GM12878 (cell line): Measurements from ENCODE around the gene C1orf50. TPM values are rescaled to one million over a fixed set of nuclear protein-coding genes. Genes with fewer than 3 reads are reported as not detected.

ENCODE experiments used
- ATAC-seq: fragments of 200-7000 bp; cut with Tn5 transposase; 3 replicates; pipeline ENCODE4 v1.9.1; 2020; ENCODE audit warnings: mild to moderate bottlenecking, moderate library complexity
- BruUV-seq: library from RNA; stranded (reverse); fragments of 400-500 nt; replicated peaks from 2 replicates; lab custom pipeline; 2021; lab: Mats Ljungman, UMichigan
- CTCF ChIA-PET: fragments of 300-600 bp; sonication (Branson Sonifier 250); formaldehyde crosslinking; extraction: SDS; loops from one replicate; lab custom pipeline; 2021; ENCODE audit warnings: inconsistent platforms; lab: Yijun Ruan, JAX
- POLR2A ChIA-PET: fragments of 350-600 bp; formaldehyde crosslinking; extraction: SDS; loops from one replicate; lab custom pipeline; 2021; ENCODE audit warnings: inconsistent platforms; lab: Charles Lee
- RAD21 ChIA-PET: fragments of 300-600 bp; sonication (Branson Sonifier 250); formaldehyde crosslinking; loops from one replicate; lab custom pipeline; 2023; ENCODE audit warnings: antibody characterized with exemption; ENCODE audit not compliant: unreplicated experiment; lab: Charles Lee
- SMC1A ChIA-PET: fragments of 300-600 bp; sonication (Branson Sonifier 250); formaldehyde crosslinking; loops from one replicate; lab custom pipeline; 2023; ENCODE audit not compliant: unreplicated experiment, uncharacterized antibody; lab: Charles Lee
- DNase-seq: peaks from one replicate; pipeline ENCODE4 v3.0.0-alpha.2; 2011; ENCODE audit warnings: low read depth, low spot score
- FAIRE-seq: peaks from 3 replicates; lab custom pipeline; 2011; peaks lifted over from hg19 to GRCh38; lab: Jason Lieb, UNC
- H2AFZ ChIP-seq: 2 replicates; pipeline ENCODE4 v1.6.0; 2011; ENCODE audit warnings: low read depth, low read length, control low read depth; ENCODE audit not compliant: control insufficient read depth
- H3K27ac ChIP-seq: 2 replicates; pipeline ENCODE4 v1.5.1; 2011; ENCODE audit warnings: control low read depth; ENCODE audit not compliant: control insufficient read depth, insufficient read depth
- H3K27me3 ChIP-seq, 2 experiments: replicated peaks in 1 of 2; 2 replicates each; pipeline versions ENCODE4 v1.6.0 to v1.6.1; 2011; ENCODE audit warnings: low read length in 1 of 2; ENCODE audit not compliant: control insufficient read depth in 2 of 2, insufficient read depth in 2 of 2
- H3K36me3 ChIP-seq, 2 experiments: 2 replicates each; pipeline ENCODE4 v1.5.1; 2011; ENCODE audit warnings: low read length in 1 of 2; ENCODE audit not compliant: control insufficient read depth in 2 of 2, insufficient read depth in 2 of 2
- H3K4me1 ChIP-seq: 2 replicates; pipeline ENCODE4 v1.6.1; 2011; ENCODE audit warnings: mild to moderate bottlenecking, low read length, moderate library complexity, mixed read lengths; ENCODE audit not compliant: control insufficient read depth, insufficient read depth
- H3K4me2 ChIP-seq: 2 replicates; pipeline ENCODE4 v1.6.0; 2011; ENCODE audit warnings: control low read depth; ENCODE audit not compliant: control insufficient read depth, insufficient read depth
- H3K4me3 ChIP-seq: fragments of 200-600 bp; sonication (generic); 2 replicates; pipeline ENCODE4 v1.5.1; 2016
- H3K79me2 ChIP-seq: 2 replicates; pipeline ENCODE4 v1.6.0; 2011; ENCODE audit warnings: low read length; ENCODE audit not compliant: control insufficient read depth, insufficient read depth
- H3K9ac ChIP-seq: 2 replicates; pipeline ENCODE4 v1.8.0; 2011; ENCODE audit warnings: low read length, control low read depth, mixed read lengths; ENCODE audit not compliant: control insufficient read depth, insufficient read depth
- H3K9me3 ChIP-seq: replicated peaks from 3 replicates; pipeline ENCODE4 v1.5.1; 2011; ENCODE audit warnings: mild to moderate bottlenecking, low read length; ENCODE audit not compliant: control insufficient read depth, insufficient read depth
- H4K20me1 ChIP-seq: 2 replicates; pipeline ENCODE4 v1.6.0; 2011; ENCODE audit not compliant: control insufficient read depth, insufficient read depth
- ASH2L ChIP-seq: fragments of 300-600, 200-600 bp; sonication (generic); IDR thresholded peaks from 2 replicates; pipeline ENCODE4 v1.6.1; 2017; ENCODE audit warnings: low read depth, mild to moderate bottlenecking, borderline replicate concordance
- CHD2 ChIP-seq: IDR thresholded peaks from 2 replicates; pipeline ENCODE4 v1.6.1; 2011; ENCODE audit warnings: low read depth, low read length, improper control_type of control experiment, borderline replicate concordance
- NBN ChIP-seq: fragments of 450-650 bp; IDR thresholded peaks from 2 replicates; pipeline ENCODE4 v1.6.1; 2016
- NR2F1 ChIP-seq: fragments of 450-650 bp; conservative IDR thresholded peaks from 2 replicates; pipeline ENCODE4 v1.6.1; 2017; ENCODE audit warnings: mild to moderate bottlenecking
- PRDM15 ChIP-seq: fragments of 450-650 bp; formaldehyde crosslinking; IDR thresholded peaks from 2 replicates; pipeline ENCODE4 v1.4.0; 2020; ENCODE audit warnings: mild to moderate bottlenecking, moderate library complexity
- RELB ChIP-seq: fragments of 450-650 bp; IDR thresholded peaks from 2 replicates; pipeline ENCODE4 v1.6.1; 2017; ENCODE audit warnings: low read depth, mild to moderate bottlenecking, moderate library complexity
- WGBS: methylation state at CpG from one replicate; pipeline ENCODE4 v1.1.6; 2016; ENCODE audit warnings: low lambda C conversion rate; ENCODE audit not compliant: insufficient replicate concordance, insufficient coverage; ENCODE audit errors: missing lambda C conversion rate; 5-methylcytosine and 5-hydroxymethylcytosine counted together
- in situ Hi-C: fragments of 300-500 bp; cut with MboI; formaldehyde crosslinking; loops from 9 replicates; pipeline ENCODE4 v1.14.3; 2018; ENCODE audit warnings: mixed read lengths
- intact Hi-C: fragments of 100-400 bp; cut with micrococcal nuclease; formaldehyde crosslinking; loops from one replicate; pipeline ENCODE4 v1.14.2; 2022; ENCODE audit not compliant: unreplicated experiment
- polyA plus RNA-seq, 11 experiments: library from polyadenylated mRNA; depleted of rRNA in 4 of 11; unstranded in 6 of 11; stranded (reverse) in 5 of 11; fragments of >200 nt; fragmentation: Nextera tagmentation in 4 of 11; fragmentation: Illumina TruSeq in 1 of 11; extraction: Ambion mirVana in 4 of 11; extraction: Trizol in 1 of 11; gene quantifications; 1 replicate in 1 of 11; 2 replicates in 10 of 11; pipeline versions ENCODE4 v1.2.1 to v1.2.3, GENCODE V29; 2011 to 2016; ENCODE audit warnings: inconsistent platforms in 2 of 11, missing spikeins in 2 of 11, low read depth in 1 of 11
- total RNA-seq, 4 experiments: library from RNA; depleted of rRNA in 3 of 4; stranded (reverse); fragments of >200 nt in 3 of 4; fragmentation: Illumina TruSeq in 1 of 4; extraction: Trizol in 1 of 4; gene quantifications; 2 replicates each; pipeline versions ENCODE4 v1.2.1 to v1.2.3, GENCODE V29; 2013 to 2021
- TF ChIP-seq, protein P1 (sequence below), 3 experiments: IDR thresholded peaks in 2 of 3; conservative IDR thresholded peaks in 1 of 3; 2 replicates each; pipeline ENCODE4 v1.5.1; 2011; ENCODE audit warnings: low read depth in 3 of 3, low read length in 3 of 3, mild to moderate bottlenecking in 3 of 3, control low read depth in 2 of 3, moderate library complexity in 2 of 3, inconsistent platforms in 1 of 3, mixed read lengths in 1 of 3; ENCODE audit not compliant: control insufficient read depth in 2 of 3, insufficient read depth in 1 of 3; ENCODE audit errors: extremely low read depth in 1 of 3

C1orf50 gene
- total and polyA plus RNA-seq, 10 of the 15 experiments (the other 5 are each of a cell fraction or from before 2014, with no cell fraction given): 1.2 to 10.7 (median 6.7) TPM

- Histone ChIP-seq H3K27ac (no peak overlapping the region), H3K36me3 (no peaks in the 10 kb centered on the region), H3K4me1 (peaks cover 4% of the 10 kb centered on the region; the same call in 1 of the 2 replicates), H3K27me3 (no peaks in the 10 kb centered on the region), H4K20me1 (no peaks in the 10 kb centered on the region), H3K9me3 (no peaks in the 10 kb centered on the region), H3K4me2 (no peak overlapping the region), H3K79me2 (peaks cover 2% of the 10 kb centered on the region; the same call in 1 of the 2 replicates), H3K9ac (no peak overlapping the region), H2AFZ (no peak overlapping the region)
- WGBS: 33% methylated on average over 1 of the region's 1 CpG
- in situ Hi-C loops (no loop called here), intact Hi-C loops (no loop called here)
- ChIA-PET SMC1A (interaction anchor here (0.6 to 1.7 kb wide), 6 partner anchors 8 to 27 kb away, joined by 3 to 7 read pairs (median 4); partner anchors contain the start of gene ZNF691), CTCF (interaction anchor here (0.6 to 3.5 kb wide), 5 partner anchors 13 to 986 kb away, joined by 3 to 16 read pairs (median 6); partner anchors contain the start of gene ZNF691), RAD21 (interaction anchor here (0.8 to 1.9 kb wide), 3 partner anchors 19 to 92 kb away, joined by 3 to 7 read pairs (median 4); partner anchors contain the start of gene ZNF691), POLR2A (interaction anchor here (0.9 to 1.7 kb wide), 4 partner anchors 13 to 54 kb away, joined by 3 to 8 read pairs (median 6); partner anchors contain the start of genes C1orf50, P3H1 and ZNF691)
- no TSS peak for BruUV-seq
- no peak for ATAC-seq
- no peak for FAIRE-seq
- DNase-seq: no peak
- TF ChIP-seq NBN: no peak
- TF ChIP-seq, all 136 proteins: peak for 0
- no peak overlapping the region for H3K4me3 ChIP-seq
Measured at GRCh38 chr1:42820813-42821212, 53.8 kb downstream of the C1orf50 start.

DNA sequence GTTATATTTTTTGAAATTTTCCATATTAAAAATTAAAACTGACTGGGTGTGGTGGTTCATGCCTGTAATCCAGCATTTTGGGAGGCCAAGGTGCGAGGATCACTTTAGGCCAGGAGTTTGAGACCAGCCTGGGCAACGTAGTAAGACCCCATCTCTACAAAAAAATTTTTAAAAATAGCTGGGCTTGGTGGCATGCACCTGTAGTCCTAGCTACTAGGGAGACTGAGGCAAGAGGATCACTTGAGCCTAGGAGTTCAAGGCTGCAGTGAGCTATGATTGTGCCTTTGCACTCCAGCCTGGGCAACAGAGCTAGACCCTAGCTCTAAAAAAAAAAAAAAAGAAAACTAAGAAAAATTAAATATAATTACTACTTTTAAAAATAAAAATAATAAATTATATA lies 54.6 kb downstream of the C1orf50 start:
- DNase-seq: no peak
- ChIA-PET POLR2A (interaction anchor here (0.6 to 1.7 kb wide), 6 partner anchors 12 to 272 kb away, joined by 3 to 8 read pairs (median 4); partner anchors contain the start of gene ZNF691), SMC1A (interaction anchor here (1.0 kb wide), 3 partner anchors 8 to 26 kb away, joined by 3 to 7 read pairs (median 4); partner anchors contain the start of gene ZNF691), RAD21 (interaction anchor here (1.7 to 1.9 kb wide), 2 partner anchors 25 to 91 kb away, joined by 4 to 7 read pairs; partner anchors contain the start of gene ZNF691), CTCF (interaction anchor here (0.6 to 3.5 kb wide), 6 partner anchors 10 to 987 kb away, joined by 3 to 16 read pairs (median 4); partner anchors contain the start of gene ZNF691)
- in situ Hi-C loops (no loop called here), intact Hi-C loops (no loop called here)
- no peaks in the 10 kb centered on the region for H3K27me3 ChIP-seq
- H3K9ac ChIP-seq: no peak overlapping the region
- no peaks in the 10 kb centered on the region for H3K9me3 ChIP-seq
- BruUV-seq: no TSS peak
- H3K4me1 ChIP-seq: no peaks in the 10 kb centered on the region
- WGBS: 95% methylated on average over 2 of the region's 2 CpGs
- no peak overlapping the region for H3K4me2 ChIP-seq
- H3K36me3 ChIP-seq: no peaks in the 10 kb centered on the region
- no peak overlapping the region for H3K27ac ChIP-seq
- H2AFZ ChIP-seq: no peak overlapping the region
- H4K20me1 ChIP-seq: no peaks in the 10 kb centered on the region
- H3K79me2 ChIP-seq: peaks cover under 1% of the 10 kb centered on the region; the same call in 1 of the 2 replicates
- no peak for FAIRE-seq
- H3K4me3 ChIP-seq: no peak overlapping the region
- ATAC-seq: no peak
- TF ChIP-seq PRDM15 (no peak), ASH2L (no peak), RELB (no peak), CHD2 (no peak), NR2F1 (no peak)
- TF ChIP-seq, protein P1, sequence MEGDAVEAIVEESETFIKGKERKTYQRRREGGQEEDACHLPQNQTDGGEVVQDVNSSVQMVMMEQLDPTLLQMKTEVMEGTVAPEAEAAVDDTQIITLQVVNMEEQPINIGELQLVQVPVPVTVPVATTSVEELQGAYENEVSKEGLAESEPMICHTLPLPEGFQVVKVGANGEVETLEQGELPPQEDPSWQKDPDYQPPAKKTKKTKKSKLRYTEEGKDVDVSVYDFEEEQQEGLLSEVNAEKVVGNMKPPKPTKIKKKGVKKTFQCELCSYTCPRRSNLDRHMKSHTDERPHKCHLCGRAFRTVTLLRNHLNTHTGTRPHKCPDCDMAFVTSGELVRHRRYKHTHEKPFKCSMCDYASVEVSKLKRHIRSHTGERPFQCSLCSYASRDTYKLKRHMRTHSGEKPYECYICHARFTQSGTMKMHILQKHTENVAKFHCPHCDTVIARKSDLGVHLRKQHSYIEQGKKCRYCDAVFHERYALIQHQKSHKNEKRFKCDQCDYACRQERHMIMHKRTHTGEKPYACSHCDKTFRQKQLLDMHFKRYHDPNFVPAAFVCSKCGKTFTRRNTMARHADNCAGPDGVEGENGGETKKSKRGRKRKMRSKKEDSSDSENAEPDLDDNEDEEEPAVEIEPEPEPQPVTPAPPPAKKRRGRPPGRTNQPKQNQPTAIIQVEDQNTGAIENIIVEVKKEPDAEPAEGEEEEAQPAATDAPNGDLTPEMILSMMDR (IDR thresholded peaks at IDR 0.05 in 2 of 3, conservative IDR thresholded peaks at IDR 0.05 in 1 of 3; ENCODE audit: control insufficient read depth in 2 of 3, extremely low read depth in 1 of 3, insufficient read depth in 1 of 3, low read depth in 3 of 3, low read length in 3 of 3): no peak
